ENCODE results near the gene TRPV3. TPM values are rescaled to one million over a fixed set of nuclear protein-coding genes. Genes with fewer than 3 reads are reported as not detected.

The TRPV3 gene
- polyA plus RNA-seq, 1 donor (not counting 4 experiments of a cell fraction or from before 2014, with no cell fraction given) = 9.4 TPM

- Histone ChIP-seq H3K9ac (ENCODE audit: control insufficient read depth, extremely low read depth, insufficient read depth, low read length) (no peak overlapping the region), H3K27ac (ENCODE audit: control insufficient read depth, insufficient read depth, low read length) (no peak overlapping the region), H3K36me3 (ENCODE audit: control insufficient read depth in 2 of 2, extremely low read depth in 1 of 2, insufficient read depth in 2 of 2, low read length in 2 of 2) (no peaks in the 10 kb centered on the region), H3K4me1 (ENCODE audit: control insufficient read depth, extremely low read depth, insufficient read depth, low read length) (peaks cover 15% of the 10 kb centered on the region), H4K20me1 (ENCODE audit: control insufficient read depth, extremely low read depth, insufficient read depth, low read length) (no peaks in the 10 kb centered on the region), H3K9me3 (ENCODE audit: control insufficient read depth, low read depth, low read length) (no peaks in the 10 kb centered on the region), H3K9me1 (ENCODE audit: control insufficient read depth, extremely low read depth, insufficient read depth, low read length) (peaks cover 7% of the 10 kb centered on the region), H3K79me2 (ENCODE audit: control insufficient read depth, insufficient read depth, low read length) (no peaks in the 10 kb centered on the region), H3K4me2 (ENCODE audit: control insufficient read depth, extremely low read depth, insufficient read depth, low read depth, low read length) (no peak overlapping the region), H3K27me3 (ENCODE audit: control insufficient read depth, extremely low read depth, insufficient read depth, low read length) (no peaks in the 10 kb centered on the region), H2AFZ (ENCODE audit: control insufficient read depth, low read length) (no peak overlapping the region), H3K4me3 (ENCODE audit: control insufficient read depth in 2 of 3, extremely low read depth in 1 of 3, insufficient read depth in 2 of 3, low read depth in 1 of 3, low read length in 3 of 3) (no peak overlapping the region)
- FAIRE-seq (no peak), DNase-seq (ENCODE audit: low read depth, low spot score) (no peak)
- dilution Hi-C loops (cut with MboI; ENCODE audit: extremely low pct_ligation_motif_present, low sequenced_read_pairs) = no loop called here
- TF ChIP-seq EZH2 (IDR thresholded peaks at IDR 0.05; ENCODE audit: low read length) (no peak), CTCF (optimal IDR thresholded peaks at IDR 0.05 in 1 of 3, IDR thresholded peaks at IDR 0.05 in 1 of 3, conservative IDR thresholded peaks at IDR 0.05 in 1 of 3; ENCODE audit: extremely low read depth in 1 of 3, insufficient read depth in 2 of 3, low read length in 3 of 3) (no peak)
Observed at GRCh38 chr17:3600529-3601205, 43.1 kb upstream of the TRPV3 start.

- Histone ChIP-seq H3K4me2 (ENCODE audit: control insufficient read depth, extremely low read depth, insufficient read depth, low read depth, low read length) (no peak overlapping the region), H3K36me3 (ENCODE audit: control insufficient read depth in 2 of 2, extremely low read depth in 1 of 2, insufficient read depth in 2 of 2, low read length in 2 of 2) (no peaks in the 10 kb centered on the region), H2AFZ (ENCODE audit: control insufficient read depth, low read length) (no peak overlapping the region), H3K9ac (ENCODE audit: control insufficient read depth, extremely low read depth, insufficient read depth, low read length) (no peak overlapping the region), H3K9me3 (ENCODE audit: control insufficient read depth, low read depth, low read length) (no peaks in the 10 kb centered on the region), H4K20me1 (ENCODE audit: control insufficient read depth, extremely low read depth, insufficient read depth, low read length) (no peaks in the 10 kb centered on the region), H3K4me1 (ENCODE audit: control insufficient read depth, extremely low read depth, insufficient read depth, low read length) (peaks cover 6% of the 10 kb centered on the region), H3K4me3 (ENCODE audit: control insufficient read depth in 2 of 3, extremely low read depth in 1 of 3, insufficient read depth in 2 of 3, low read depth in 1 of 3, low read length in 3 of 3) (no peak overlapping the region), H3K27me3 (ENCODE audit: control insufficient read depth, extremely low read depth, insufficient read depth, low read length) (no peaks in the 10 kb centered on the region), H3K27ac (ENCODE audit: control insufficient read depth, insufficient read depth, low read length) (no peak overlapping the region), H3K9me1 (ENCODE audit: control insufficient read depth, extremely low read depth, insufficient read depth, low read length) (peaks cover under 1% of the 10 kb centered on the region), H3K79me2 (ENCODE audit: control insufficient read depth, insufficient read depth, low read length) (no peaks in the 10 kb centered on the region)
- TF ChIP-seq EZH2 (IDR thresholded peaks at IDR 0.05; ENCODE audit: low read length) = no peak
- no peak for TF ChIP-seq CTCF (optimal IDR thresholded peaks at IDR 0.05 in 1 of 3, IDR thresholded peaks at IDR 0.05 in 1 of 3, conservative IDR thresholded peaks at IDR 0.05 in 1 of 3; ENCODE audit: extremely low read depth in 1 of 3, insufficient read depth in 2 of 3, low read length in 3 of 3)
- FAIRE-seq (no peak), DNase-seq (ENCODE audit: low read depth, low spot score) (no peak)
- dilution Hi-C loops (cut with MboI; ENCODE audit: extremely low pct_ligation_motif_present, low sequenced_read_pairs) = no loop called here
Observed at GRCh38 chr17:3598078-3598477, 40.5 kb upstream of the TRPV3 start.

All from keratinocyte (primary cell).